ENCODE data around the gene TTI1.

Gene TTI1

DNA sequence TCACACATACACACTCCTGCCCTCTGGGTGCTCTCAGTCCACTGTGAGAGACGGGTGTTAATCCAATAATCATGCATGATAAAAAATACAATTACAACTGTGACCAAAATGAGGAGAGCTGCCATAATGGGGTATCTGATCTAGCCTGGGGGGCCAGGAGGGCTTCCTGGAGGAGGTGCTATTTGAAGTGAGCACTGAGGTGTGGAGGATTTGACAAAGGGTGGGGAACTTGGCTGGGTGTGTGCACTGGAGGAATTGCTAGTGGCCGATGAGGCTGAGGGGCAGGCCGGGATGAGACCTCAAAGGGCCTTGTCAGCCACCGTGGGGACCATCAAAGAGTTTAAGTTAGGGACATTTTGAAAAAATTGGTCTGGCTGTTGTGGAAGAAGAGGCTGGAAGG, 95.6 kb downstream of the TTI1 start:
- no peak for DNase-seq (ENCODE audit: low read depth in 2 of 2)

GRCh38 chr20:37936451-37936850, 96.8 kb downstream of the TTI1 start:
- no peak for DNase-seq (ENCODE audit: low read depth in 2 of 2)

GRCh38 chr20:37936041-37936440, 97.2 kb downstream of the TTI1 start:
- no peak for DNase-seq (ENCODE audit: low read depth in 2 of 2)

GRCh38 chr20:37935435-37935834, 97.8 kb downstream of the TTI1 start:
- no peak for DNase-seq (ENCODE audit: low read depth in 2 of 2)

DNA sequence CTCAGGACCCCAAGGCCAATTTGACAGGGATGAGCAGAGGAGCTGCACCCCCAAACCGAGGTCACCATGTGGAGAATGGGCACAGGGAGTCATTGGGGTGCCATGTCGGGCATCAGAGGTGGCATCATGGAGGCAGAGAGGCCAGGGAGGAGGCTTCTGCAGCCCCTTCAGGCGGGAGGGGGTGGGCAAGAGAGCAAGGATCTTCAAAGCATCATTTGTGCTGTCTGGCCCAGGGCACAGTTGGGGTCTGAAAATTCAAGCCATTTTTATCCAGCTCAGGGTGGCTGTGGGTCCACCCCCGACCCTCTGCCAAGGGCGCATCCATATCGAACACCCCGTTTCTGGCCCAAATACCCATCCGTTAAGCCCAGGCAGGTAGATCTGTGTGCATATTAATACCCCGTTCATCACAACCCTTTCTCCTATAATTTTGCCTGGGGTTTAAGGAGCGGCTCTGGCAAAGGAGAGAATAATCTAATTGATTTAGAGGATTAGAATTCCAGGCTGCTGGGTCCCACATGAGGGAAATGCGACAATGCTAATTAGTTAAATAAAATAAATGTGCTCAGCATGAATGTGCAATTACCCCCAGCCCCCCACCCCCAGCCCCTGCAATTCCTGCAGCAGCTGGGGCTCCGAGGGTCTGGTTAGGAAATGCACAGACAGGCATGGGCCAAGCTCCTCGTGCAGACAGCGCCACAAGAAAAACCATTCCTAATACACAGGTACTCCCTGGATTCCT, 98.5 kb downstream of the TTI1 start:
- DNase-seq (ENCODE audit: low read depth in 2 of 2): no peak

- no peak for DNase-seq (ENCODE audit: low read depth in 2 of 2)
Observed at GRCh38 chr20:37933786-37934633, 99.2 kb downstream of the TTI1 start.
